Measurements from ENCODE around the gene SPTSSA.
"Not testable (repeated sequence)": the region's sequence is repeated elsewhere in the genome, so short reads cannot be mapped to it uniquely, and the experiment has no call there.

The SPTSSA gene

GRCh38 chr14:34407951-34408350, 54.1 kb downstream of the SPTSSA start:
- no peak overlapping the region for H3K9ac ChIP-seq (ENCODE audit: low read length)
- no peaks in the 10 kb centered on the region for H3K36me3 ChIP-seq (ENCODE audit: control insufficient read depth, insufficient read depth, low read length)
- no peak overlapping the region for H3K27ac ChIP-seq (ENCODE audit: low read depth, low read length)
- H3K4me3 ChIP-seq (ENCODE audit: low read length): no peak overlapping the region
- no peaks in the 10 kb centered on the region for H3K27me3 ChIP-seq (ENCODE audit: control insufficient read depth, insufficient read depth, low read length)
- H3K4me1 ChIP-seq (ENCODE audit: control insufficient read depth, insufficient read depth, low read length): no peaks in the 10 kb centered on the region

GRCh38 chr14:34404416-34404815, 57.6 kb downstream of the SPTSSA start:
- no peaks in the 10 kb centered on the region for H3K36me3 ChIP-seq (ENCODE audit: control insufficient read depth, insufficient read depth, low read length)
- H3K27ac ChIP-seq (ENCODE audit: low read depth, low read length): no peak overlapping the region
- H3K4me3 ChIP-seq (ENCODE audit: low read length): no peak overlapping the region
- H3K9ac ChIP-seq (ENCODE audit: low read length): no peak overlapping the region
- no peaks in the 10 kb centered on the region for H3K27me3 ChIP-seq (ENCODE audit: control insufficient read depth, insufficient read depth, low read length)
- no peaks in the 10 kb centered on the region for H3K4me1 ChIP-seq (ENCODE audit: control insufficient read depth, insufficient read depth, low read length)

GRCh38 chr14:34403646-34404045, 58.4 kb downstream of the SPTSSA start:
- no peak overlapping the region for H3K27ac ChIP-seq (ENCODE audit: low read depth, low read length)
- no peak overlapping the region for H3K9ac ChIP-seq (ENCODE audit: low read length)
- no peaks in the 10 kb centered on the region for H3K36me3 ChIP-seq (ENCODE audit: control insufficient read depth, insufficient read depth, low read length)
- H3K4me1 ChIP-seq (ENCODE audit: control insufficient read depth, insufficient read depth, low read length): no peaks in the 10 kb centered on the region
- no peak overlapping the region for H3K4me3 ChIP-seq (ENCODE audit: low read length)
- no peaks in the 10 kb centered on the region for H3K27me3 ChIP-seq (ENCODE audit: control insufficient read depth, insufficient read depth, low read length)

DNA sequence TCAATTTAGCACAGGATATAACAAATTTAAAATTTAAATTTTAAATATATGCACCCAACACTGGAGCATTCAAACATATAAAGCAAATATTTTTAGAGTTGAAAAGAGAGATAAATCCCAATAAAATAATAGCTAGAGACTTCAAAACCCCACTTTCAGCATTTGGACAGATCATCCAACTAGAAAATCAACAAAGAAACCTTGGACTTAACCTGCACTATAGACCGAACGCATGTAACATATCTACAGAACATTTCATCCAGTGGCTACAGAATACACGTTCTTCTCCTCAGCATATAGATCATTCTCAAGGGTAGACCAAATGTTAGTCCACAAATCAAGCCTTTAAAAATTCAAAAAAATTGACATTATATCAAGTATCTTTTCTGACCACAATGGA, 64.0 kb downstream of the SPTSSA start:
- Histone ChIP-seq H3K9ac (ENCODE audit: low read length) (no peak overlapping the region), H3K27me3 (ENCODE audit: control insufficient read depth, insufficient read depth, low read length) (no peaks in the 10 kb centered on the region), H3K4me1 (ENCODE audit: control insufficient read depth, insufficient read depth, low read length) (no peaks in the 10 kb centered on the region), H3K4me3 (ENCODE audit: low read length) (no peak overlapping the region), H3K27ac (ENCODE audit: low read depth, low read length) (no peak overlapping the region), H3K36me3 (ENCODE audit: control insufficient read depth, insufficient read depth, low read length) (no peaks in the 10 kb centered on the region)

DNA sequence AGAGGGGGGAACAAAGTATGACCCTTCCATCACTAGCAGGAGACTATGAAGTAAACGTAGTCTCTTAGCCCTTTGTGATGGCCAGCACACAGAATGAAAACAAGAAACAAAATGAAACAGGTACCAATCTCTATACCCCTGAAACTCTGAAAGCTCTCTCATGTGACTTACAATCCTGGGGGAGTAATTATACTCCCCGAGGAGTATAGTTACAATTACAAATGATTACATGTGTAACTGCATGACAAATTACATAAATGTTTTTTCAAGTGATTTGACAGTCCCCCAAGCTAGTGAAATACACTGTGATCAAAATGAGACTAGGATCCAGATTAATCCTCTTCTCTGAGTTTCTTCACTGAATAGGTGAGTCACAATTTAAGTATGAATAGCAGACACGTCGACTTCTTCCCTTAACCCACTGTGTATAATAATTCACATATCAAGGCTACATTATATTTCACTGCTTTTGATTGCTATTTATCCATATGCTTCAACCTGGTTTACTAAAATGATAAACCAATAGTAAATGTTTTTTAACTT, 74.0 kb downstream of the SPTSSA start:
- no peaks in the 10 kb centered on the region for H3K36me3 ChIP-seq (ENCODE audit: control insufficient read depth, insufficient read depth, low read length)
- no peak overlapping the region for H3K27ac ChIP-seq (ENCODE audit: low read depth, low read length)
- no peak overlapping the region for H3K4me3 ChIP-seq (ENCODE audit: low read length)
- no peaks in the 10 kb centered on the region for H3K4me1 ChIP-seq (ENCODE audit: control insufficient read depth, insufficient read depth, low read length)
- no peak overlapping the region for H3K9ac ChIP-seq (ENCODE audit: low read length)
- no peaks in the 10 kb centered on the region for H3K27me3 ChIP-seq (ENCODE audit: control insufficient read depth, insufficient read depth, low read length)

DNA sequence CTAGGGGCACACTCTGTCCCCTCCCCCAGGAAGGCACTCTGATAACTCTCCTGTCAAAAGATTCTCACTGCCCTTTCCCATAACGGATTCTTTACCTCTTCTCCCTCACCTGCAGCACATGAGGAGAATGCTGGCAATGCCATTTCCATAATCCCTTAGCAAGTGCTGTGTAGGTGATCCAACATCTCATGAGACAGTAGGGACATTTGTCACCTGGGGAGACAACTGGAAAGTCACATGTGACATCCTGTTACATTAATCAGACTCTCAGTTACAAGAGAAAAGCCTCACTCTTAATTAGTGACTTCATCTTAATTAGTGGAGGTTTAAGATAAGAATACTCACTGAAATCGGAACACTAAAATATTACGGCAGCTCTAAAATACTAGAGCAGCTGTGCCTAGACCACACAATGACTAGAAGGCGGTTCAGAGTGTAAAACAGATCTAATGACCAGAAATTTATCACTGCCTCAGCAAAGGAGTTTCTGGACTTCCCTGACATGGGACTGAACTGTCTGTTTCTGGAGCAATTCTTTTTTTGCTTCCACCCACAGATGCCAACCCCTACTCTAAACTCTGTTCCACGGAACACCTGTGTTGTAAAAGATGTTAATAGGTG, 75.1 kb downstream of the SPTSSA start:
- H3K36me3 ChIP-seq (ENCODE audit: control insufficient read depth, insufficient read depth, low read length): no peaks in the 10 kb centered on the region
- no peak overlapping the region for H3K9ac ChIP-seq (ENCODE audit: low read length)
- H3K27me3 ChIP-seq (ENCODE audit: control insufficient read depth, insufficient read depth, low read length): no peaks in the 10 kb centered on the region
- H3K4me1 ChIP-seq (ENCODE audit: control insufficient read depth, insufficient read depth, low read length): no peaks in the 10 kb centered on the region
- no peak overlapping the region for H3K4me3 ChIP-seq (ENCODE audit: low read length)
- H3K27ac ChIP-seq (ENCODE audit: low read depth, low read length): no peak overlapping the region

DNA sequence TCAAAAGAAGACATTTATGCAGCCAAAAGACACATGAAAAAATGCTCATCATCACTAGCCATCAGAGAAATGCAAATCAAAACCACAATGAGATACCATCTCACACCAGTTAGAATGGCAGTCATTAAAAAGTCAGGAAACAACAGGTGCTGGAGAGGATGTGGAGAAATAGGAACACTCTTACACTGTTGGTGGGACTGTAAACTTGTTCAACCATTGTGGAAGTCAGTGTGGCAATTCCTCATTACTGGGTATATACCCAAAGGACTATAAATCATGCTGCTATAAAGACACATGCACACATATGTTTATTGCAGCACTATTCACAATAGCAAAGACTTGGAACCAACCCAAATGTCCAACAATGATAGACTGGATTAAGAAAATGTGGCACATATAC, 76.2 kb downstream of the SPTSSA start:
- not testable (repeated sequence) for H3K4me3 ChIP-seq (ENCODE audit: low read length); H3K9ac ChIP-seq (ENCODE audit: low read length); H3K27ac ChIP-seq (ENCODE audit: low read depth, low read length); H3K36me3 ChIP-seq (ENCODE audit: control insufficient read depth, insufficient read depth, low read length); H3K4me1 ChIP-seq (ENCODE audit: control insufficient read depth, insufficient read depth, low read length); H3K27me3 ChIP-seq (ENCODE audit: control insufficient read depth, insufficient read depth, low read length)

DNA sequence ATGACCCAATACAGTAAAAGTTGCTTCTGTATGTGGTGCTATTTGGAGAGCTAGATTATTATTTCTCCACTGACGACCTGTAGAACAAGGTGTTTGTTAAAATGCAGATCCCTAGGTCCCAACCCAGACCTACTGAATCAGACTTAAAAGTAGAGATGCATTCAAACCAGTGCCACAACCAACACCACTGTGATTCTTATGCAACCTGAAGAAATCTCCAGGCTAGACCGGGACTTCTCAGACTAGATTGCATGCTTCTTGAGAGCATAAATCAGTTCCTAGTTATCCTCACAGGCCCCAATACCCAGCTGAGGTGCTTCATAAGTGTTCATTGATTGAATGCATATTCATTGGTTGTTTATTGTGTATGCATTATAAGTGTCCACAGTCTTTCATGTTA, 78.2 kb downstream of the SPTSSA start:
- Histone ChIP-seq H3K27me3 (ENCODE audit: control insufficient read depth, insufficient read depth, low read length) (no peaks in the 10 kb centered on the region), H3K4me3 (ENCODE audit: low read length) (no peak overlapping the region), H3K9ac (ENCODE audit: low read length) (no peak overlapping the region), H3K27ac (ENCODE audit: low read depth, low read length) (no peak overlapping the region), H3K4me1 (ENCODE audit: control insufficient read depth, insufficient read depth, low read length) (no peaks in the 10 kb centered on the region), H3K36me3 (ENCODE audit: control insufficient read depth, insufficient read depth, low read length) (no peaks in the 10 kb centered on the region)
